Mesodermal cell (in vitro differentiated cells): Measurements from ENCODE around the gene MXI1.
A peak's percentile ranks its signal among the peaks of the same experiment; 100 is the strongest.

ENCODE experiments used
- H3K27ac ChIP-seq: 2 replicates; pipeline ENCODE4 v1.7.0; 2013; ENCODE audit warnings: mild to moderate bottlenecking, low read depth, low read length, moderate library complexity; ENCODE audit not compliant: severe bottlenecking
- H3K36me3 ChIP-seq: 2 replicates; pipeline ENCODE4 v1.7.1; 2013; ENCODE audit warnings: mild to moderate bottlenecking, low read length, moderate library complexity; ENCODE audit not compliant: control insufficient read depth, insufficient read depth
- H3K4me1 ChIP-seq: one replicate; pipeline ENCODE4 v1.7.1; 2013; ENCODE audit warnings: mild to moderate bottlenecking, low read length; ENCODE audit not compliant: insufficient read depth, control insufficient read depth, poor library complexity, severe bottlenecking
- H3K4me3 ChIP-seq: 2 replicates; pipeline ENCODE4 v1.7.0; 2013; ENCODE audit warnings: low read length, control low read depth, mild to moderate bottlenecking; ENCODE audit not compliant: insufficient read depth, poor library complexity, severe bottlenecking; ENCODE audit errors: extremely low read depth
- H3K9me3 ChIP-seq: 2 replicates; pipeline ENCODE4 v1.7.1; 2013; ENCODE audit warnings: mild to moderate bottlenecking, low read length, moderate library complexity; ENCODE audit not compliant: control insufficient read depth
- WGBS, 2 experiments: methylation state at CpG; one replicate each; pipeline ENCODE4 v1.1.5; 2013; ENCODE audit warnings: missing lambda C conversion rate in 2 of 2; ENCODE audit not compliant: insufficient coverage in 2 of 2; 5-methylcytosine and 5-hydroxymethylcytosine counted together

Gene MXI1

GRCh38 chr10:110215286-110216170 lies 8.1 kb downstream of the MXI1 start:
- H3K36me3 ChIP-seq, result no peaks in the 10 kb centered on the region
- no peak overlapping the region for H3K4me3 ChIP-seq
- H3K9me3 ChIP-seq, result no peaks in the 10 kb centered on the region
- peaks cover 27% of the 10 kb centered on the region for H3K4me1 ChIP-seq
- 76 to 80% methylated on average over 5 of the region's 5 CpGs for WGBS, 2 experiments
- no peak overlapping the region for H3K27ac ChIP-seq

GRCh38 chr10:110216240-110216639 lies 8.8 kb downstream of the MXI1 start:
- no peak overlapping the region for H3K27ac ChIP-seq
- no peaks in the 10 kb centered on the region for H3K9me3 ChIP-seq
- no peak overlapping the region for H3K4me3 ChIP-seq
- peaks cover 29% of the 10 kb centered on the region for H3K4me1 ChIP-seq
- H3K36me3 ChIP-seq, result no peaks in the 10 kb centered on the region

- Histone ChIP-seq H3K9me3 (no peaks in the 10 kb centered on the region), H3K27ac (no peak overlapping the region), H3K4me1 (peaks cover 27% of the 10 kb centered on the region), H3K4me3 (no peak overlapping the region), H3K36me3 (no peaks in the 10 kb centered on the region)
- 80 to 92% methylated on average over 2 to 4 of the region's 5 CpGs for WGBS, 2 experiments
These were observed 9.7 kb downstream of the MXI1 start for GRCh38 chr10:110216942-110217661.

GRCh38 chr10:110217662-110218008 lies 10.2 kb downstream of the MXI1 start:
- H3K36me3 ChIP-seq, result no peaks in the 10 kb centered on the region
- H3K27ac ChIP-seq, result no peak overlapping the region
- 86 to 100% methylated on average over 1 of the region's 2 CpGs for WGBS, 2 experiments
- no peak overlapping the region for H3K4me3 ChIP-seq
- H3K9me3 ChIP-seq, result no peaks in the 10 kb centered on the region
- H3K4me1 ChIP-seq, result peaks cover 27% of the 10 kb centered on the region

GRCh38 chr10:110218632-110219031 lies 11.2 kb downstream of the MXI1 start:
- 82 to 91% methylated on average over 5 of the region's 6 CpGs for WGBS, 2 experiments
- no peaks in the 10 kb centered on the region for H3K9me3 ChIP-seq
- no peak overlapping the region for H3K27ac ChIP-seq
- peaks cover 28% of the 10 kb centered on the region for H3K4me1 ChIP-seq
- H3K4me3 ChIP-seq, result no peak overlapping the region
- no peaks in the 10 kb centered on the region for H3K36me3 ChIP-seq

- Histone ChIP-seq H3K4me1 (peaks cover 18% of the 10 kb centered on the region), H3K4me3 (no peak overlapping the region), H3K27ac (no peak overlapping the region), H3K9me3 (no peaks in the 10 kb centered on the region), H3K36me3 (no peaks in the 10 kb centered on the region)
- 88 to 91% methylated on average over 4 to 6 of the region's 7 CpGs for WGBS, 2 experiments
These were observed 12.5 kb downstream of the MXI1 start for GRCh38 chr10:110219884-110220283.

- H3K36me3 ChIP-seq, result no peaks in the 10 kb centered on the region
- H3K4me3 ChIP-seq, result no peak overlapping the region
- 65 to 86% methylated on average over 1 to 2 of the region's 2 CpGs for WGBS, 2 experiments
- no peak overlapping the region for H3K27ac ChIP-seq
- H3K9me3 ChIP-seq, result no peaks in the 10 kb centered on the region
- peaks cover 18% of the 10 kb centered on the region for H3K4me1 ChIP-seq
These were observed 13.0 kb downstream of the MXI1 start for GRCh38 chr10:110220398-110220797.

- Histone ChIP-seq H3K9me3 (no peaks in the 10 kb centered on the region), H3K4me3 (no peak overlapping the region), H3K27ac (peak overlapping the region; percentile 64), H3K4me1 (peaks cover 18% of the 10 kb centered on the region), H3K36me3 (no peaks in the 10 kb centered on the region)
- WGBS, 2 experiments, result 89 to 90% methylated on average over 3 to 4 of the region's 4 CpGs
These were observed 13.8 kb downstream of the MXI1 start for GRCh38 chr10:110221044-110221720.

GRCh38 chr10:110221721-110222261 lies 14.4 kb downstream of the MXI1 start:
- H3K9me3 ChIP-seq, result no peaks in the 10 kb centered on the region
- H3K27ac ChIP-seq, result peak overlapping the region; percentile 64
- H3K4me1 ChIP-seq, result peaks cover 18% of the 10 kb centered on the region
- no peak overlapping the region for H3K4me3 ChIP-seq
- no peaks in the 10 kb centered on the region for H3K36me3 ChIP-seq
- WGBS, 2 experiments, result 14 to 21% methylated on average over 11 to 12 of the region's 20 CpGs

GRCh38 chr10:110222641-110223297 lies 15.4 kb downstream of the MXI1 start:
- Histone ChIP-seq H3K9me3 (no peaks in the 10 kb centered on the region), H3K36me3 (no peaks in the 10 kb centered on the region), H3K4me3 (no peak overlapping the region), H3K27ac (no peak overlapping the region), H3K4me1 (peaks cover 19% of the 10 kb centered on the region)
- 61 to 86% methylated on average over 2 of the region's 4 CpGs for WGBS, 2 experiments
